ENCODE results near the gene EXD1. TPM values are rescaled to one million over a fixed set of nuclear protein-coding genes. Genes with fewer than 3 reads are reported as not detected.

EXD1 gene
- total and polyA plus RNA-seq, 2 experiments from 2014 or later = 0.07 TPM; not detected in 1

GRCh38 chr15:41148065-41148464 is 82.5 kb downstream of the EXD1 start:
- H3K36me3 Mint-ChIP-seq (ENCODE audit: low read depth) = no peaks in the 10 kb centered on the region
- H3K36me3 ChIP-seq (ENCODE audit: insufficient read depth) = no peaks in the 10 kb centered on the region
- no peak overlapping the region for H3K27ac ChIP-seq (ENCODE audit: low read depth)
- H3K79me2 ChIP-seq (replicated peaks; ENCODE audit: insufficient read depth) = no peaks in the 10 kb centered on the region
- no peak overlapping the region for H3K27ac Mint-ChIP-seq
- no peak for ATAC-seq
- no peak overlapping the region for H3K4me3 Mint-ChIP-seq
- peaks cover 5% of the 10 kb centered on the region; the same call in 1 of the 3 replicates for H3K9me3 Mint-ChIP-seq
- no peak overlapping the region for H3K4me2 ChIP-seq
- H4K20me1 ChIP-seq (replicated peaks; ENCODE audit: insufficient read depth) = no peaks in the 10 kb centered on the region
- H3K27me3 ChIP-seq (ENCODE audit: insufficient read depth) = no peaks in the 10 kb centered on the region
- TF ChIP-seq ZNF331 (CRISPR knock-in tag; IDR thresholded peaks at IDR 0.05; ENCODE audit: low read depth) (no peak), NANOG (IDR thresholded peaks at IDR 0.05; ENCODE audit: borderline replicate concordance) (no peak), JUNB (IDR thresholded peaks at IDR 0.05; ENCODE audit: unreplicated experiment) (no peak), ZNF114 (CRISPR knock-in tag; IDR thresholded peaks at IDR 0.05) (no peak), CREB1 (CRISPR knock-in tag; IDR thresholded peaks at IDR 0.05; ENCODE audit: low read depth) (no peak), ETS1 (IDR thresholded peaks at IDR 0.05) (no peak), REST (IDR thresholded peaks at IDR 0.05; ENCODE audit: unreplicated experiment) (no peak), ZNF462 (CRISPR knock-in tag; IDR thresholded peaks at IDR 0.05) (no peak), EZH2 (IDR thresholded peaks at IDR 0.05; ENCODE audit: low read depth, unreplicated experiment) (no peak), CTCF (conservative IDR thresholded peaks at IDR 0.05; ENCODE audit: low read depth in 2 of 2) (no peak), EZH2phosphoT487 (IDR thresholded peaks at IDR 0.05; ENCODE audit: unreplicated experiment) (no peak), POLR2AphosphoS5 (IDR thresholded peaks at IDR 0.05; ENCODE audit: low read depth) (no peak), STAT1 (IDR thresholded peaks at IDR 0.05; ENCODE audit: unreplicated experiment) (no peak)
- H3K4me1 ChIP-seq (ENCODE audit: insufficient read depth) = no peaks in the 10 kb centered on the region
- H3K27me3 Mint-ChIP-seq (ENCODE audit: insufficient read depth, low read depth, poor library complexity) = no peaks in the 10 kb centered on the region
- H3F3A ChIP-seq (replicated peaks; ENCODE audit: low read depth) = no peaks in the 10 kb centered on the region
- DNase-seq (ENCODE audit: low spot score) = no peak
- H2AFZ ChIP-seq = no peak overlapping the region
- no peaks in the 10 kb centered on the region for H3K9me2 ChIP-seq (ENCODE audit: insufficient read depth)
- H3K4me1 Mint-ChIP-seq = no peaks in the 10 kb centered on the region
- no peak overlapping the region for H3K4me3 ChIP-seq

Data from GM23338 (cell line).